IPS-18c (cell line): Measurements from ENCODE around the gene ARF5.

Experiments
- H3K4me3 ChIP-seq: 2 replicates; pipeline ENCODE4 v1.7.0; 2013; ENCODE audit warnings: low read depth, mild to moderate bottlenecking, low read length, moderate library complexity; ENCODE audit not compliant: insufficient read depth
- H3K9me3 ChIP-seq: one replicate; pipeline ENCODE4 v1.6.1; 2013; ENCODE audit warnings: mild to moderate bottlenecking, low read length, moderate library complexity; ENCODE audit not compliant: control insufficient read depth, insufficient read depth

ARF5 gene

DNA sequence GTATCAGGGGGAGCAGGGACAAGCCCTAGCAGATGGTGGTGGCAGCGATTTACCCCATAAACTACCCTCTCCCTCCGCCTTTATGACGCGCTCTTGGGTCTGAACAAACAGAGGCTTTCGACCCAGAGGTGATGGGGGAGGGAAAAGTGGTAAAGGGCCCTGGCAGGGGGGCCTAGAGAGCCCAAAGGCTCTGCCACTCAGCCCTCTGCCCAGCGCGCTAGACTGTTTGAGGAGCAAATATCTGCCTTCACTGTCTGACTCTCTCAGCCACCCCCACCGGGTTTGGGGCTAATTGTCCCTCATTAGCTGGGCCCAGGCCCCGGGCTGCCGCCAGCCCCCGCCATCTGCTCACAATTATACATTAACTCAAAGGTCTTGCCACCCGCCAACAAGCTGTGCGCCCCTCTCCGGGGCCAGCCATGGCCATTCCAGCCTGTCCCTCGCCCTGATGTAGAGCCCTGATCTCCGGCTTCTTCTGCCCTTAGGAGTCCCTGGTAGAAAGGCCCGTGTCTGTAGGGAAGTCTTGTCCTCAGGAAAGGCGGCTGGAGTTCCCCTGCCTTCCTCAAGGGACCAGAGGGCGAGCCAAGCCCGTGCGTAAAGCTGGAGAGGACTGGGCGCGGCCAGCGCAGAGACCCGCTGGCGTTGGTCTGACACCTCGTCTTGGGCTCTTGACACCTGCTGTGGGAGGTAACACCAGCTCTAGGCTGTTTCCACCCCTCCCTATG, 31.6 kb downstream of the ARF5 start:
- H3K9me3 ChIP-seq, result no peaks in the 10 kb centered on the region
- peak overlapping the region; percentile 56 for H3K4me3 ChIP-seq

DNA sequence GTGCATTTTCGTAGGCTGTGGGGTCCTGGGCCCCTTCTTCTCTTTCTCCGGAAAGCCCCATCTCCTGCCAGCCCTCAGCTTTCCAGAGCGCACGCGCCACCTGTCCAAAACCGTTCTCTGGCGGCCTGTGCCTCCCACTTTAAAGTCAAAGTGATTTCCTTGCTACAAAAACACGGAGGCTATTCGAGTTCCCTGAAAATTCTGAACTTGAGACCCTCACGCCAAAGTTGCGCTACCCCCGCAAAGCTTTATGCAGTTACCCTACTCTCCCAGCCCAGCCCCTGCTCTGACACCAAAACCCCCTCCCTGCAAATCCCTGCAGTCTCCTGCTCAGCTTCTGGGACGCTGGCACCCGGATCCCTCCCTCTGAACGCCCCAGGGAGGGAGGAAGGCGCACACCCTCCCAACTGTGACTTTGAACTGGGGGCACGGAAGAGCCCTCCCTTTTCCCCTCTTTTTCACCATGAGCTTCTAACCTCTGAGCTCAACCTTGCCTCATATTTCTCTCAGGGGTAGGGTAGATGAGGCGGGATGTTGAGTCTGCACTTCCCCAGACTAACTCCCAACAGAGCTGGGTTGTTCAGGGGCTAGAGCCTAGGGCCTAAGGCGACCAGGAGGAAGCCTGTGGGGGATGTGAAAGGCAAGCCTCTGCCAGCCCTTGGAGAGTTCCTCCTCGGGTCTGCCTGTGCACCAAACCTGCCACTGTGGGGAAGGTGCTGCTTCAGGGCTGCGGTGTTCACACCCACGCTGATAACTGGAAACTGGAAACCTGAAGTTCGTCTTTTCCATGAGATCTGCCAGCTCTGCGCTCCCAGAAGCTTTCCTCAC, 32.4 kb downstream of the ARF5 start:
- H3K4me3 ChIP-seq, result peak overlapping the region; percentile 56

DNA sequence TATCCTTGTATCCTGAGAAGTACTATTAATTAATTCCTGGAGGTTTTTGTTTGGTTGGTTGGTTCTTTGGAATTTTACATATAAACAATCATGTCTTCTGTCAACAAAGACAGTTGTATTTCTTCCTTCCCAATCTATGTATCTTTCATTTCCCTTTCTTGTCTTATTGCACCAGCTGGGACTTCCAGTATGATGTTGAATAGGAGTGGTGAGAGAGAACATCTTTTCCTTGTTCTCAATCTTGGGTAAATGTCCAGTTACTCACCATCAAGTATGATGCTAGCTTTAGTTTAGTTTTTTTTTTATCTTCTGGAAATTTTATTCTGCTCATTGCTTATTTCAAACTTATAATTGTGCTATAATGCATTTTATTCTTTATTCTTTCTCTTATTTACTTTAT, 37.1 kb downstream of the ARF5 start:
- H3K4me3 ChIP-seq, result no peak overlapping the region
- H3K9me3 ChIP-seq, result no peaks in the 10 kb centered on the region

More for the DNA sequence above, 32.4 kb downstream of the ARF5 start:
- H3K9me3 ChIP-seq, result no peaks in the 10 kb centered on the region

DNA sequence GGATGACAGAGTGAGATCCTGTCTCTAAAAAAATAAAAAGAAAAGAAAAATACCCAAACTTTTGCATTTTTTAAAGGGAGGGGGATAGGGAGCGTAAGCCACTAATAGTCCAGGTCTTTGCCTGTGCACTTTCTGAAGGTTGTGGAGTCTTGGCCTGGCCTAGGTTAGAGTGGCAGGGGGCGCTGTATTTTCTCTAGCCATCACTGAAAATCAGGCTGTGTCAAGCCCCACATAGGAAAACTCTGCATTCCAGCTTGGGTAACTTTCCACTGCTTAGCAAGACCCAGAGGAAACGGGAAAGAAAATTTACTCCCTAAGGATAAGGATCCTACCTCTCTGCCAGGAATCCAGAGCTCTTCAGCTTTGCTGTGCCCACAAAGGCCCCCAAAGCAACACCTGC, 40.2 kb downstream of the ARF5 start:
- Histone ChIP-seq H3K4me3 (no peak overlapping the region), H3K9me3 (no peaks in the 10 kb centered on the region)

DNA sequence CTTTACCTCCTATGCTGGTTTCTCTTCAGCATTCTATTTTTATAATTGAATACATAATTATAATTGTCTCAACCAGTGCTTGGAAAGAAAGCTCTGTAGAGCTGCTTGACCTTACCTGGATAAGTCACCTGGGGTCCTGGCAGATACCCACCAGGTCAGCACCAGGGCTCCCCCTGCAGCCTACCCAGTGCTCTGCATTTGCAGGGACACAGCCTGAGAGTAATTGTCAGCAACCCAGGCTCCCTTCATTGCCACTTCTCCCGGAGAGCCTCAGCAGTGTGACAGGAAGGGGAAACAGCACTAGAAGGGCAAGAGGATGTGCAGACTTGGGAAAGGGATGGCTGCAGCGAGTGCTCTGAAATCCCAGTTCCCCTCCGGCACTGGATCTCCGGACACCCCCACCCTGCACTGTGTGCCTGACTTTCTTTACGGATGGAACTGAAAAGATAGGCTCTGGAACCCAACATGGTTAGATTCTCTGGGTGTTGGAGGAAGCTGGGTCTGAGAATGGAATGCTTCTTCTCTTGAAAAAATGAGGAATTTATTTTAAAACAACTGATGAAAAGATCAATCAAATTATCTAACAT, 41.1 kb downstream of the ARF5 start:
- no peak overlapping the region for H3K4me3 ChIP-seq
- H3K9me3 ChIP-seq, result no peaks in the 10 kb centered on the region

DNA sequence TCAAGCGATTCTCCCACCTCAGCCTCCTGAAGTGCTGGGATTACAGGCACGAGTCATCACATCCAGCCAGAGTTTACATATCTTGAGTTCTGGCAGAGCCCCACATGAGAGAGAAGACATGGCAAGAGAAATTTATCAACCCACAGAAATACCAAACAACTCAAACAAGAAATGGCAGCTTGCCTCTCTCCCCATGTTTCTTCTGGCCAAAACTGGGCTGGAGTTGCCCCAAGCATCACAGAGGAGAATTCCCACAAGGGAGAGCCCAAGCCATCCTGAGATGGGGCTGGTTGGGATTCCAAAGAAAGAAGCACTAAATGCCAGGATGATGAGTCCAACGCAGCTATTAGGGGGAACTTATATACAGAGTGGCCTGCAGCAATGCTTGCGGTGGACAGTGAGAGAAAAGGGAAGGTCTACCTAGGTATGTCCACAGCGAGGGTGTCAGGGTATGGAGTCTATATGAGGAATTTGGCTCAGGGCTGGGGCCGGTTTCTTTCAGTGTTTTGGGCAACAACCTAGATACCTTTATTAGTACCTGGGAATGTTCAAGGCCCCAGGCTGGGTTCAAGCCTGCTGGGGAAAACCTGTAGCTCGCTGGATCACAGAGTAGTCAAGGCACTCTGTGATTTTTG, 44.2 kb downstream of the ARF5 start:
- H3K9me3 ChIP-seq, result no peaks in the 10 kb centered on the region

DNA sequence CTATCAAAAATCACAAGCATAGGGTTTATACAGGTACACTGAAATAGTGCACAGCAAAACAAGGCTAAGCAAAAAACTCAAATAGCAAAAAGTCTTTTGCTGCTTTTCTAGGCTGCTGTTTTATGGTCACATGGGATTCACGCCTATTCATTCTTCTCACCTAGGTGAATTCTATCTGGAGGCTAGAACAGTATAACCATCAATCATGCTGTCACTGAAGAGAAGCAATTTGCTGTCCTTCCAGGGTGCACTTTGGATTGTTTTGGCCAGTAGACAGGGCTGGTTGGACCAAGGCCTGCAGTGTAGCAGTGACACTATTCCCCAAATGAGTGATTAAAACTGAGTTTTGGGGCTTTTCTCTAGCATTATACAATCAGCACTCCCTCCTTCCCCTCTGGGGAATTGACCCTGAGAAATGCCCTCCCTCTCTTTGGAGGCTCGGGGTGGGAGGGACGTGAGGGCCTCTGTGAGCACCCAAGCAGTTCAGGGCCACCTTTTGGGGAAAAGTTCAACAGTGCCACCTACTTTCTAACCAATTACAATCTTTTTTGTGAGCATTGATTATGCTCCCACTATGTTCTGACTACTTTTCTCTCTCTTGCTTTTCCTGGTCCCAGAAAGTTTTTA, 47.6 kb downstream of the ARF5 start:
- Histone ChIP-seq H3K9me3 (no peaks in the 10 kb centered on the region), H3K4me3 (no peak overlapping the region)

More for the DNA sequence above, 44.2 kb downstream of the ARF5 start:
- H3K4me3 ChIP-seq, result no peak overlapping the region

DNA sequence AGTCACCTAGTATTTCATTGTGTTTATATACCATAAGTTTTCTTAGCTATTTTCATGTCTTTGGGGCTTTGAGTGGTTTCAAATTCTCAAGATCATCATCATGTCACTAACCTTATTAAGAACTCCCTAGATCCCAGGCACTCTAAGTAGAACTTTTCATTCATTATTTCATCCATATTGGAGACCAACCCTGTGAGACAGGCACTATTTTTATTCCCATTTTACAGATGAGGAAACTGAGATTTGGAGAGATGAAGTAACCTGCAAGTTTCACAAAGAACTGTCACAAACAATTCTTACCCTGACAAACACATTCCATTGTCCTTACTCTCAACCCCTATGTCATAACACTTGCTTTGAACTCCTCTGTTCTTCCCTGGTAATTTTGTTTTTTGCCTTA, 50.0 kb downstream of the ARF5 start:
- Histone ChIP-seq H3K9me3 (no peaks in the 10 kb centered on the region), H3K4me3 (no peak overlapping the region)
